ENCODE results near the gene CILP2.

Gene CILP2

GRCh38 chr19:19571071-19571786 is 33.2 kb downstream of the CILP2 start:
- TF ChIP-seq CTCF (IDR thresholded peaks at IDR 0.05) (no peak), ZFX (IDR thresholded peaks at IDR 0.05; ENCODE audit: borderline replicate concordance) (no peak)
- no peak overlapping the region for H3K27ac ChIP-seq

GRCh38 chr19:19575411-19575810 is 37.3 kb downstream of the CILP2 start:
- TF ChIP-seq CTCF (IDR thresholded peaks at IDR 0.05) (no peak), ZFX (IDR thresholded peaks at IDR 0.05; ENCODE audit: borderline replicate concordance) (no peak)
- H3K27ac ChIP-seq, result no peak overlapping the region

GRCh38 chr19:19578252-19578651 is 40.2 kb downstream of the CILP2 start:
- TF ChIP-seq CTCF (IDR thresholded peaks at IDR 0.05) (no peak), ZFX (IDR thresholded peaks at IDR 0.05; ENCODE audit: borderline replicate concordance) (no peak)
- H3K27ac ChIP-seq, result no peak overlapping the region

- H3K27ac ChIP-seq, result no peak overlapping the region
- TF ChIP-seq CTCF (IDR thresholded peaks at IDR 0.05) (no peak), ZFX (IDR thresholded peaks at IDR 0.05; ENCODE audit: borderline replicate concordance) (no peak)
Measured at GRCh38 chr19:19579533-19580361, 41.7 kb downstream of the CILP2 start.

DNA sequence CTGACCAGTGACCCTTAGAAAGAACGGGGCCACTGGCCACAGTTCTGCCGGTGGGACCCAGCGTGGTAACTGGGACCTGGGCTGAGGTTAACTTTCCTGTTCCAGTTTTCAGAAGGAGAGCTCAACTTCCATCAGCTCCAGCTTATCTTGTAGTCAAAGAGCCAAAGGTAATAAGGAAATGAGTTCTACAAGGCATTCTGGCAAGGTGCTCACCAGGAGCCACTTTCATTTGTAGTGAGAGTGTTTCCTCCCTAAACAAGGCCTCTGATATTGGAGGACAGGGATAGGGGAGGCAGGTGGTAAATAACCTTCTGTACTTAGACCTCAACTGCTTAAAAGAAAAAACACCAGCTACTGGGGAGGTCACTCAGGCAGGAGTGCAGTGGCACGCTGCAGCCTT is 42.4 kb downstream of the CILP2 start:
- no peak for TF ChIP-seq ZFX (IDR thresholded peaks at IDR 0.05; ENCODE audit: borderline replicate concordance)
- no peak for TF ChIP-seq CTCF (IDR thresholded peaks at IDR 0.05)
- no peak overlapping the region for H3K27ac ChIP-seq

- TF ChIP-seq ZFX (IDR thresholded peaks at IDR 0.05; ENCODE audit: borderline replicate concordance) (no peak), CTCF (IDR thresholded peaks at IDR 0.05) (no peak)
- no peak overlapping the region for H3K27ac ChIP-seq
Measured at GRCh38 chr19:19581391-19581790, 43.3 kb downstream of the CILP2 start.

DNA sequence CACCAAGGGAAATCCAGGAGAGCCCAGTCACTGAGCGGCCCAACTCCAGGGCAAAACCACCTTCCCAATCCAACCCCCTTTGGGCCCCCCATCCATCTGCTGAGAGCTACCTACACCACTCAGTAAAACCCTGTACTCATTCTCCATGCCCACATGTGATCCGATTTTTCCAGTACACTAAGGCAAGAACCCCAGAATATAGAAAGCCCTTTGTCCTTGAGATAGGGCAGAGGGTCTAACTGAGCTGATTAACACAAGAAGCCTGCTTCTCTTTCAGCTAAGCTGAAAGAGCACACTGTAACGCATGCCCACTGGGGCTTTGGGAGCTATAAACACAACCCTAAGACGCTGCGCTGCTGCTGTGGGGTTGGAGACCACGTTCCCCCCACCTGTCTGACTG is 44.4 kb downstream of the CILP2 start:
- H3K27ac ChIP-seq, result no peak overlapping the region
- no peak for TF ChIP-seq CTCF (IDR thresholded peaks at IDR 0.05)
- TF ChIP-seq ZFX (IDR thresholded peaks at IDR 0.05; ENCODE audit: borderline replicate concordance), result no peak

All from 22Rv1 (cell line).